ENCODE results near the gene COPB2. TPM values are rescaled to one million over a fixed set of nuclear protein-coding genes. Genes with fewer than 3 reads are reported as not detected.
A peak's percentile ranks its signal among the peaks of the same experiment; 100 is the strongest.

COPB2 gene
- total RNA-seq, result 100 to 1,000 TPM in 3 of 5 donors, 10 to 100 TPM in 2; 46.4 to 141 (median 105) TPM
- 10 to 100 TPM; 23.1 to 48.1 (median 33.5) TPM for polyA plus RNA-seq
- long read RNA-seq, donor 1, partial matches to known transcripts, result 0 of 3 reads
- long read RNA-seq, donor 1, other reads (novel, unspliced or antisense), result 0 of 3 reads
- long read RNA-seq, donor 2, transcript COPB2-201 (22 exons, 3,360 nt), result major isoform, 9 of 11 reads
- long read RNA-seq, donor 2, partial matches to known transcripts, result 0 of 11 reads
- long read RNA-seq, donor 2, other reads (novel, unspliced or antisense), result 0 of 11 reads
- long read RNA-seq, donor 3, transcript COPB2-201 (22 exons, 3,360 nt), result major isoform, 5 of 6 reads
- long read RNA-seq, donor 3, partial matches to known transcripts, result 0 of 6 reads
- long read RNA-seq, donor 3, other reads (novel, unspliced or antisense), result 0 of 6 reads
- long read RNA-seq, donor 4, partial matches to known transcripts, result 0 of 2 reads
- long read RNA-seq, donor 4, other reads (novel, unspliced or antisense), result 0 of 2 reads
- long read RNA-seq, donor 5, transcript COPB2-201 (22 exons, 3,360 nt), result major isoform, 16 of 26 reads
- long read RNA-seq, donor 5, partial matches to known transcripts, result 7 of 26 reads
- long read RNA-seq, donor 5, other reads (novel, unspliced or antisense), result 0 of 26 reads
- long read RNA-seq, donor 6, result 0 reads
- long read RNA-seq, donor 7, transcript COPB2-201 (22 exons, 3,360 nt), result major isoform, 8 of 16 reads
- long read RNA-seq, donor 7, partial matches to known transcripts, result 6 of 16 reads
- long read RNA-seq, donor 7, other reads (novel, unspliced or antisense), result 0 of 16 reads
- long read RNA-seq, donor 8, transcript COPB2-201 (22 exons, 3,360 nt), result major isoform, 7 of 10 reads
- long read RNA-seq, donor 8, partial matches to known transcripts, result 0 of 10 reads
- long read RNA-seq, donor 8, other reads (novel, unspliced or antisense), result 0 of 10 reads
- long read RNA-seq, donor 9, transcript COPB2-202 (2 exons, 680 nt), result major isoform, 7 of 10 reads
- long read RNA-seq, donor 9, partial matches to known transcripts, result 0 of 10 reads
- long read RNA-seq, donor 9, other reads (novel, unspliced or antisense), result 0 of 10 reads
- long read RNA-seq, donor 10, partial matches to known transcripts, result 0 of 4 reads
- long read RNA-seq, donor 10, other reads (novel, unspliced or antisense), result 0 of 4 reads

GRCh38 chr3:139389552-139390368 lies at the start of gene COPB2:
TSS of gene COPB2 (minus strand) at chr3:139389647. CDS start at chr3:139389550, 97 bp downstream.
- intact Hi-C loops (cut with DNase I; ENCODE audit: low total_unique reads), result no loop called here
- Histone ChIP-seq H3K4me3 (peak within 1 kb of the TSS; percentile 74 to 97 (median 86)), H3K27me3 (no peaks in the 10 kb centered on the region), H3K9me3 (no peaks in the 10 kb centered on the region), H3K4me1 (peaks cover 12 to 54% (median 41%) of the 10 kb centered on the region in 4 donors), H3K27ac (peak within 1 kb of the TSS; percentile 90 to 99 (median 96)), H3K36me3 (peaks cover 0 to 3% (median under 1%) of the 10 kb centered on the region in 4 donors)
- WGBS, 5 donors, result 0 to 1% (median 1%) methylated on average over 35 to 52 of the region's 52 CpGs
- TF ChIP-seq EP300 (IDR thresholded peaks at IDR 0.05), result no peak
- peak; percentile 75 to 97 (median 95) for TF ChIP-seq POLR2AphosphoS5 (IDR thresholded peaks at IDR 0.05)
- TF ChIP-seq POLR2A (IDR thresholded peaks at IDR 0.05), result peak in 1 of 4 donors; percentile 22
- peak; percentile 100 for DNase-seq

DNA sequence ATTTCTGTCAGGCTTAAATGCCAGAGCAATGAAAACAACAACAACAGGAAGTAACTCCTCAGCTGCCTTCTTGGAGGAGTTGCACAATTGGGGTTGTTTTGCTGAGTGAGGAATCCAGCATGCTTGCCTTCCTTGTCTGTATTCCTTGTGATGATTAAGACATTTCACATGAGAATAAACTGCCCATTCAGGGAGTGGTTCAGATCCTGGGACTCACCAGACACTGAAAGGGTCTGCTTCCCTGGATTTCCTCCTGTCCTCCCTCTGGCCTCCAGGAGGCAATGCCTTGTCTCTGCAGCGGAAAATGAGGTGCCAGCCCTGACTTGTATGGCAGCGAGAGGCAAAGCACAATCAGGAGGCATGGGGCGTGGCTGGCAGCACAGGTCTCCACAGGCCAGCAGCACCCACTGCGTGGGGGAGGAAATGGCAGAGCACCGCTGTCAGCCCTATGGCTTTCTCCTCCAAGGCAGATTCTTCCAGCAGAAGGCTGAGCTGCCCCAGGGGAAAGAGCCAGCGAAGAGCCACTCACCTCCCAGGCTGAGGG lies 45.4 kb upstream of the COPB2 start:
- peak in 1 of 2 donors; percentile 25 for DNase-seq
- 72 to 96% (median 87%) methylated on average over 6 of the region's 6 CpGs for WGBS, 5 donors

DNA sequence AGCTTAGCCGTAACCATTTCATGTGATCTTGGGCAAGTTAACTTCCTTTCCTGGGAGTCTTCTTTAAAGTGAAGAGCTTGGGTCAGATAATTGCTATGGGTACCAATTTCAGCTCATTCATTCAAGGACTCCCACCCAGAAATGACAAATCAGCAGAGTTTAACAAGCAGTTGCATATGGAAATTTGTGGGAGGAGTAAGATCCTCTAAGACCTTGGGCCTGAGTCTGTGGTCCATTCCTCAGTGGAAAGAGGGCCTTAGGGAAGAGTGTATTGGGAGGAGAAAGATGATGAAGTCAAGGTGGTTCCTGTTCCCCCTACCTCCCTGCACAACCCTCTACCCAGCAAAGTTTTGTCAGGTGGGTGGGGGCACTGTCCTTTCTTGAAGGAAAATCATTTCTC lies 44.8 kb upstream of the COPB2 start:
- DNase-seq, result no peak
- 91 to 100% (median 96%) methylated on average over 1 of the region's 1 CpG for WGBS, 5 donors
- H3K27ac ChIP-seq, result no peak overlapping the region
- intact Hi-C loops (cut with DNase I; ENCODE audit: low total_unique reads), result no loop called here
- no peak for TF ChIP-seq EP300 (IDR thresholded peaks at IDR 0.05)
- TF ChIP-seq, protein P1, sequence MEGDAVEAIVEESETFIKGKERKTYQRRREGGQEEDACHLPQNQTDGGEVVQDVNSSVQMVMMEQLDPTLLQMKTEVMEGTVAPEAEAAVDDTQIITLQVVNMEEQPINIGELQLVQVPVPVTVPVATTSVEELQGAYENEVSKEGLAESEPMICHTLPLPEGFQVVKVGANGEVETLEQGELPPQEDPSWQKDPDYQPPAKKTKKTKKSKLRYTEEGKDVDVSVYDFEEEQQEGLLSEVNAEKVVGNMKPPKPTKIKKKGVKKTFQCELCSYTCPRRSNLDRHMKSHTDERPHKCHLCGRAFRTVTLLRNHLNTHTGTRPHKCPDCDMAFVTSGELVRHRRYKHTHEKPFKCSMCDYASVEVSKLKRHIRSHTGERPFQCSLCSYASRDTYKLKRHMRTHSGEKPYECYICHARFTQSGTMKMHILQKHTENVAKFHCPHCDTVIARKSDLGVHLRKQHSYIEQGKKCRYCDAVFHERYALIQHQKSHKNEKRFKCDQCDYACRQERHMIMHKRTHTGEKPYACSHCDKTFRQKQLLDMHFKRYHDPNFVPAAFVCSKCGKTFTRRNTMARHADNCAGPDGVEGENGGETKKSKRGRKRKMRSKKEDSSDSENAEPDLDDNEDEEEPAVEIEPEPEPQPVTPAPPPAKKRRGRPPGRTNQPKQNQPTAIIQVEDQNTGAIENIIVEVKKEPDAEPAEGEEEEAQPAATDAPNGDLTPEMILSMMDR (IDR thresholded peaks at IDR 0.05), result no peak
- no peak for TF ChIP-seq POLR2A (IDR thresholded peaks at IDR 0.05)
- peaks cover 0 to 9% (median 5%) of the 10 kb centered on the region in 4 donors for H3K4me1 ChIP-seq
- H3K27me3 ChIP-seq, result no peaks in the 10 kb centered on the region
- H3K4me3 ChIP-seq, result no peak overlapping the region
- no peaks in the 10 kb centered on the region for H3K9me3 ChIP-seq
- H3K36me3 ChIP-seq, result no peaks in the 10 kb centered on the region

More for the DNA sequence above, 45.4 kb upstream of the COPB2 start:
- Histone ChIP-seq H3K9me3 (no peaks in the 10 kb centered on the region), H3K27ac (no peak overlapping the region), H3K27me3 (no peaks in the 10 kb centered on the region), H3K36me3 (no peaks in the 10 kb centered on the region), H3K4me3 (no peak overlapping the region), H3K4me1 (peaks cover 0 to 9% (median 5%) of the 10 kb centered on the region in 4 donors)
- TF ChIP-seq POLR2A (IDR thresholded peaks at IDR 0.05) (no peak), EP300 (IDR thresholded peaks at IDR 0.05) (no peak), POLR2AphosphoS5 (IDR thresholded peaks at IDR 0.05) (no peak)
- TF ChIP-seq, protein P1 (IDR thresholded peaks at IDR 0.05), result no peak
- intact Hi-C loops (cut with DNase I; ENCODE audit: low total_unique reads), result no loop called here

- no peak for TF ChIP-seq EP300 (IDR thresholded peaks at IDR 0.05)
- TF ChIP-seq POLR2AphosphoS5 (IDR thresholded peaks at IDR 0.05), result no peak
- TF ChIP-seq, protein P1 (IDR thresholded peaks at IDR 0.05), result no peak
- Histone ChIP-seq H3K27me3 (no peaks in the 10 kb centered on the region), H3K4me1 (peaks cover 0 to 9% (median 5%) of the 10 kb centered on the region in 4 donors), H3K36me3 (no peaks in the 10 kb centered on the region), H3K9me3 (no peaks in the 10 kb centered on the region), H3K27ac (no peak overlapping the region), H3K4me3 (no peak overlapping the region)
- intact Hi-C loops (cut with DNase I; ENCODE audit: low total_unique reads), result no loop called here
- 80 to 100% (median 100%) methylated on average over 1 of the region's 1 CpG for WGBS, 5 donors
- DNase-seq, result no peak
These were observed 43.6 kb upstream of the COPB2 start for GRCh38 chr3:139433089-139433488.
